ENCODE measurements around the gene MUC20.
"Not testable (repeated sequence)": the region's sequence is repeated elsewhere in the genome, so short reads cannot be mapped to it uniquely, and the experiment has no call there.

The MUC20 gene, protein sequence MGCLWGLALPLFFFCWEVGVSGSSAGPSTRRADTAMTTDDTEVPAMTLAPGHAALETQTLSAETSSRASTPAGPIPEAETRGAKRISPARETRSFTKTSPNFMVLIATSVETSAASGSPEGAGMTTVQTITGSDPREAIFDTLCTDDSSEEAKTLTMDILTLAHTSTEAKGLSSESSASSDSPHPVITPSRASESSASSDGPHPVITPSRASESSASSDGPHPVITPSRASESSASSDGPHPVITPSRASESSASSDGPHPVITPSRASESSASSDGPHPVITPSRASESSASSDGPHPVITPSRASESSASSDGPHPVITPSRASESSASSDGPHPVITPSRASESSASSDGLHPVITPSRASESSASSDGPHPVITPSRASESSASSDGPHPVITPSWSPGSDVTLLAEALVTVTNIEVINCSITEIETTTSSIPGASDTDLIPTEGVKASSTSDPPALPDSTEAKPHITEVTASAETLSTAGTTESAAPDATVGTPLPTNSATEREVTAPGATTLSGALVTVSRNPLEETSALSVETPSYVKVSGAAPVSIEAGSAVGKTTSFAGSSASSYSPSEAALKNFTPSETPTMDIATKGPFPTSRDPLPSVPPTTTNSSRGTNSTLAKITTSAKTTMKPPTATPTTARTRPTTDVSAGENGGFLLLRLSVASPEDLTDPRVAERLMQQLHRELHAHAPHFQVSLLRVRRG

DNA sequence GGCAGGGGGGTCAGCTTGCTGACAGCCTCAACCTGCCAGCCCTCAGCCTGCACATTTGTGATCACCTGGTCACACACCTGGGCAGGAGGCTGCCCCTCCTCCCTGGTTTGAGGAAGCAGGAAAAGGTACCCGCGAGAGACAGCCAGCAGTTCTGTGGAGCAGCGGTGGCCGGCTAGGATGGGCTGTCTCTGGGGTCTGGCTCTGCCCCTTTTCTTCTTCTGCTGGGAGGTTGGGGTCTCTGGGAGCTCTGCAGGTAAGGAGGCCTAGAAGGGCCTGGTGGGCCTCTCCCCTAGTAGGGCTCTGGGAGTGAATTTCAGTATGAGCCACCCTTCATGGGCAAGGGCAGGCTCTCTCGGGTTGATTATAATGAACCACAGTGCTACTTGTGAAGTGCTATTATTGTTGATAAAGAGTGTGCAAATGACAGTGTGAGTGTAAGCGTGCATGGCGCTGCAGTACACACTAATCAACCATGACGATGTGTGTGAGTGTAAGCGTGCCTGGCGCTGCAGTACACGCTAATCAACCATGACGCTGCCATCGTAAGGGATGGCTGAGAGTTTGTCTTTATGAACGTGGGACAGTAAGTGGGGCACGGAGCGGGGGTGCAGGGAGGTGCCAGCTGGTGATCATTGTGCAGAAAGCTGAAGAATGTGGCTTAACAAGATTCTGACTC lies at the start of gene MUC20:
Gene MUC20, plus strand, starts transcription at position 148 of the 676 bp plus-strand sequence. Its CDS starts 30 bp downstream, at position 178.
- not testable (repeated sequence) for DNase-seq

DNA sequence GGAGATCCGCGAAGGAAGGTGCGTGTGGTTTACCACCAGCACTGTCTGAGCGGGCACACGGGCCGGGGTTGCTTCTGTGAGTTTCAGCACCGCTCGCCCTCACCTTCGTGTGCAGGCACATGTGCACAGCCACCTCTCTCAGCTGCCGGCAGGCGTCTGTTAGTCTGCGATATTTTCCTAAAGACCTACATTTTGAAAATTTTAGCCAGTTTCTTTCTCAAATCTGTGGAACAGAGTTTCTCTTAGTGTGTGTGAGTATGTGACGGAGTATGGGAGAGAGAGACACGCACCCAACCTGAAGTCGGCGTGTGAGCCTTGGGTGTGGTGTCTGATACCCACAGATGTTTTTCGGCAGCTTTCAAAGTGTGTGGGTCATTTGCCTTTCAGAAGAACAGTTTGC lies 49.5 kb upstream of the MUC20 start:
- DNase-seq: not testable (repeated sequence)

DNA sequence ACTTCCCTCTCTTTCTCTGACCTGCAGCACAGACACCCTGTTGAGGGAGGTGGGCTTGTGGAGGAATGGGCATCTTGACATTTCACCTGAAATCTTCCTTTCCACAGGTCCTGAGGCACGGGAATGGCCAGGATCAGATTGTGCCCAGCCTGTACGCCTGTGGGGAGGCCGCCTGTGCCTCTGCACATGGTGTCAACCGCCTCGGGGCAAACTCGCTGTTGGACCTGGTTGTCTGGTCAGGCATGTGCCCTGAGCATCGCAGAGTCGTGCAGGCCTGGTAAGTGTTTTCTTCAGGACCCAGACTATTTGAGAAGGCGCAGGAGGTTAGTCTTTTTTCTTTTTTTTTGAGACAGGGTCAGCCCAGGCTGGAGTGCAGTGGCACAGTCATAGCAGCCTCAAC lies 47.1 kb upstream of the MUC20 start:
- DNase-seq: not testable (repeated sequence)

DNA sequence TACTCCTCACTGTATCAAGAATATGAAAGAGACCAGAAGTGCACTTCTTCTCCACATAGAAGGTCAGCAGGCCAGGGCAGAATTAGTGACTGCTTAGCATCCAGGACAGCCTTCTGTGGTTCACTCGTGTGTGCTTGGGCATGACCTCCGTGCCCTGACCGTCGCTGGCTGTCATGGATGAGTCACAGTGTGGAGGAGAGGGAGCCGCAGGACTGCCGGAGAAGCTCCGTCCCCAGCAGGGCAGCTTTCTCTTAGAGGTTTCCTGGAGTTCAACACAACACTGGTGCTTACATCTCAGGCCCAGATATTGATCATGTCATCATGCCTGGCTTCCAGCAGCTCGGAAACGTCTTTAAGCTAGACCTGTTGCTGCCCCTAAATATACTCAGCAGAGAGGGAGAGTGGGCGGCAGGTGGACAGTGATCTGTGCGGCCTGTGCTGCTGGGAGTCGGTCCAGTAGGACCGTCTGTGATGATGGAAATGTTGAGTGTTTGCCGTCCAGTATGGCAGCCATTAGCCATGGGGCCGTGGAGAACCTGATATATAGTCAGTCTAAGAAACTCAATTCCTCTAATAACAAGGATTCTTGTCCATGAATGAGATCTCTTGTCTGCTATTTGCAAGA lies 42.3 kb upstream of the MUC20 start:
- not testable (repeated sequence) for DNase-seq

DNA sequence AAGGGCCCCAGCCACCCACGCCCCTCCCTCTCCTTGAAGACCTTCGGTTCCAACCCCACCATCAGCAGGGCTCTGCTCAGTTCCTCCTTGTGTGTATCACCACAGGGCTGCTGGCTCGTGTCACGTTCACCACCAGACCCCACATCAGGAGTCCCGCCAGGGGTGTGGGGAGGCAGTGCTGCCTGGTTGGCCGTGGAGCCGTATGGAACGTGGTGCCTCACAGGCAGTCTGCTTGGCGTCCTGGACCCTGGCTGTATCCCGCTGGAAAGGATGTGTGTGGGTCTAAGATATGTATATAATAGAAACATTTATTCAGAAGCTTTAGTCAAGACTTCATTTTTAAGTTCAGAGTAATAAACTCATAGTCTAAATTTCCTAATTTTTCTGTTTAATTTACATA lies 40.1 kb upstream of the MUC20 start:
- not testable (repeated sequence) for DNase-seq

DNA sequence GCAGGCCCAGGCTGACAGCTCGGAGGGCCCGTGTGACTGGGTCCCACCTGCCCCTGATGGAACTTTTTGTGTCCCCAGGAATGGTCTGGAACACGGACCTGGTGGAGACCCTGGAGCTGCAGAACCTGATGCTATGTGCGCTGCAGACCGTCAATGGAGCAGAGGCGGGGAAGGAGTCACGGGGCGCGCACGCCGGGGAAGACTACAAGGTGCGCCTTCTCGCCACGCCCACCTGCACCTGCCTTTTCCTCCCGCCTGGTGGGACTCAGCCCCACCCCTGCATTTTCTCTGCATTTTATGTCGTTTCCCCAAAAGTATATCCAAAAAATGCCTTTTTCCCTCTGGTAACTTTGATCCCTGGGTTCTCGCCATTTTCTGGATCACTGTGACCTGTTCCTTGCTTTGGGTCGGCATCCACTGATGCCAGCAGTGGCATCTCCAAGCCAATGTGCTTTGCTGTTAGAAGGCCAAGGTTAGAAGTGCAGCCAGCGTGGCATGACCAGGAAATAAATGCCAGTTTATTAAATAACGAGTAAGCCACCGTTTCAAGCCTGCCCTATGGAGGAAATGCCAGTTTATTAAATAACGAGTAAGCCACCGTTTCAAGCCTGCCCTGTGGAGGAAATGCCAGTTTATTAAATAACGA lies 39.2 kb upstream of the MUC20 start:
- DNase-seq: not testable (repeated sequence)

DNA sequence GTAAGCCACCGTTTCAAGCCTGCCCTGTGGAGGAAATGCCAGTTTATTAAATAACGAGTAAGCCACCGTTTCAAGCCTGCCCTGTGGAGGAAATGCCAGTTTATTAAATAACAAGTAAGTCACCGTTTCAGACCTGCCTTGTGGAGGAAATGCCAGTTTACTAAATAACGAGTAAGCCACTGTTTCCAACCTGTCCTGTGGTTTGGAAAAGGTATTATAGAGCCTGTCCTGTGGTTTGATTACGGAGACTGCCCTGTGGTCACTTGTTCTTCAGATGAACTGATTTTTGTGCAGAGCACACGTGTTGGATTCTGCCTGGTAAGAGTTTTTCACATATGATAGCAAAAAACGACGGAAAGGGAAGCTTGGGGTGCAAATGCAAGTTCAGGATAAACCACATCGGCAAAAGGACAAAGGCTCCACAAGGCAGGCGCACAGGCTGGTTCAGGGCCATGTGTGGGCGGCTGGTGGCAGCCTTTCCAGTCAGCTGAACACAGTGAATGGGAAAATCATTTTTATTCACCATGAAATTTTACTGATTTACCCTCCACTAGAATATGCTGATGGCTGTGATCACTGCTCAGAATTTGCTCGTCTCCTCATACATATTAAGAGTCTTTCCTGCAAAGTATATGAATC lies 38.6 kb upstream of the MUC20 start:
- not testable (repeated sequence) for DNase-seq

DNA sequence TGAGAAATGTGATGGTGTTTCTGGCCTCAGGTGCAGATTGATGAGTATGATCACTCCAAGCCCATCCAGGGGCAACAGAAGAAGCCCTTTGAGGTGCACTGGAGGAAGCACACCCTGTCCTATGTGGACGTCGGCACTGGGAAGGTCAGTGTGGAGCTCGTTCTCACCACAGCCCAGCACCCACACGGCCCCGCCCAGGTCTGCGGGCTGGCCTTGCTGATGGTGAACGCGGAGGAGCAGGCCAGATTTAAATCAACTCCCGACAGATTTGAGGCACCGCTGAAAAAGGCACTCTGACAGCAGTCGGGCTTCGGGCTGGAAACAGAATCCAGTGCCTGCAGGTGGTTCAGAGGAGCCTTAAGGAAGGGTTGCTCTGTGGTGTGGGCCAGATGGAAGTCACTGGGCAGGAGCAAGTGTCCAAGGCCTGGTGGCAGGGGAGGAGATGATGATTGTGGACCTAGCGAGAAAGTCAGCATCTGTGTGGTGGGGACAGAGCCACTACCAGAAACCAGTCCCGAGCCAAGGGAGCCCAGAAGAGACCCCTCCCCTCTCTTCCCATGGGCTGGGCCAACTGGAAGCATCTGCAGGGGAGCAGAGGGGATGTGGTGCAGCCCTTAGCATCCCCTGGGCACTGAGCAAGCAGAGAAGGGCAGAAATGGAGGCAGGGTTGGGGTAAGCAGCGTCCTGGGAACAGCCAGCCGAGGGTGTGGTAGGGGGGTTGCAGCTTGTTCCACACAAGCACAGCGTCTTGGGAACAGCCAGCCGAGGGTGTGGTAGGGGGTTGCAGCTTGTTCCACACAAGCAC lies 36.9 kb upstream of the MUC20 start:
- not testable (repeated sequence) for DNase-seq

DNA sequence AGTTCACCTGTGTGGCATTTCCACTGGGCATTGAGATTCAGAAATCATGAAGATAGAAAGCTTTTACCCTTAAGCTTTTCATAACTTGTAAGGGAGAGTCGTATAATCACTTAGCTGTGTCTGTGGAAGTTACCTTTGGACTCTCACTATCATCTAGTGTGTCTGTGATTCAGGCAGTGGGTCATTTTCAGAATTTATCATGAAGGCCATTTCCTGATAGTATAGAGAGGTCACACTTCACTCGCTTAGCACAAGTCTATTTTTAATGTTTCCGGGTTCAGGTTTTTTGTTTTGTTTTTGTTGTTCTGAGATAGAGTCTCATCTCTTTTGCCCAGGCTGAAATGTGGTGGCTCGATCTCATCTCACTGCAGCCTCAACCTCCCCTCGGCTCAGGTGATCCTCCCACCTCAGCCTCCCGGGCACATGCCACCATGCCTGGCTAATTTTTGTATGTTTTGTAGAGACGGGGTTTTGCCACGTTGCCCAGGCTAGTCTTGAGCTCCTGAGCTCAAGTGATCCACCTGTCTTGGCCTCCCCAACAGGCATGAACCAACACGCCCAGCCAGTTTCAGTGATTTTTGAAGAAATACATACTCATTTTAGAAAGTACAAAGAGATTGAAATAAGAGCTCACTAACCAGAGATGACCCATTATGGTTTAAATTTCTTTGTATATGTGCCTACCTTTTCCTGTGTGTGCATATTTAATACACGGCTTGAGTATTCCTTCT lies 36.1 kb upstream of the MUC20 start:
- not testable (repeated sequence) for DNase-seq

DNA sequence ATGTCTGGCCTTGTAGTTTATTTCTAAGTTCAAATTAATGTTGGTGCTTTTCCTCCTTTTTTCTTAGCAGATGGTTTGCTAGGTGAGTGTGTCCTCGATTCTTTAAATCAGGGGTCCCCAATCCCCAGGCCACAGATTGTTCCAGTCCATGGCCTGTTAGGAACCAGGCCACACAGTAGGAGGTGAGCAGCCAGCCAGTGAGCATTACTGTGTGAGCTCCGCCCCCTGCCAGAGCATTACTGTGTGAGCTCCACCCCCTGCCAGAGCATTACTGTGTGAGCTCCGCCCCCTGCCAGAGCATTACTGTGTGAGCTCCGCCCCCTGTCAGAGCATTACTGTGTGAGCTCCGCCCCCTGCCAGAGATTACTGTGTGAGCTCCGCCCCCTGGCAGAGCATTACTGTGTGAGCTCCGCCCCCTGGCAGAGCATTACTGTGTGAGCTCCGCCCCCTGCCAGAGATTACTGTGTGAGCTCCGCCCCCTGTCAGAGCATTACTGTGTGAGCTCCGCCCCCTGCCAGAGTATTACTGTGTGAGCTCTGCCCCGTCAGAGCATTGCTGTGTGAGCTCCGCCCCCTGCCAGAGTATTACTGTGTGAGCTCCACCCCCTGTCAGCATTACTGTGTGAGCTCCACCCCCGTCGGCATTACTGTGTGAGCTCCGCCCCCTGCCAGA lies 34.1 kb upstream of the MUC20 start:
- not testable (repeated sequence) for DNase-seq

DNA sequence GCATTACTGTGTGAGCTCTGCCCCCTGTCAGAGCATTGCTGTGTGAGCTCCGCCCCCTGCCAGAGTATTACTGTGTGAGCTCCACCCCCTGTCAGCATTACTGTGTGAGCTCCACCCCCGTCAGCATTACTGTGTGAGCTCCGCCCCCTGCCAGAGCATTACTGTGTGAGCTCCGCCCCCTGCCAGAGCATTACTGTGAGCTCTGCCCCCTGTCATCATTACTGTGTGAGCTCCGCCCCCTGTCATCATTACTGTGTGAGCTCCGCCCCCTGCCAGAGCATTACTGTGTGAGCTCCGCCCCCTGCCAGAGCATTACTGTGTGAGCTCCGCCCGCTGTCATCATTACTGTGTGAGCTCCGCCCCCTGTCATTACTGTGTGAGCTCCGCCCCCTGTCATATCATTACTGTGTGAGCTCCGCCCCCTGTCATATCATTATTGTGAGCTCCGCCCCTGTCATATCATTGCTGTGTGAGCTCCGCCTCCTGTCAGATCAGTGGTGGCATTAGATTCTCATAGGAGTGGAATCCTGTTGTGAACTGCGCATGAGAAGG lies 33.5 kb upstream of the MUC20 start:
- not testable (repeated sequence) for DNase-seq

DNA sequence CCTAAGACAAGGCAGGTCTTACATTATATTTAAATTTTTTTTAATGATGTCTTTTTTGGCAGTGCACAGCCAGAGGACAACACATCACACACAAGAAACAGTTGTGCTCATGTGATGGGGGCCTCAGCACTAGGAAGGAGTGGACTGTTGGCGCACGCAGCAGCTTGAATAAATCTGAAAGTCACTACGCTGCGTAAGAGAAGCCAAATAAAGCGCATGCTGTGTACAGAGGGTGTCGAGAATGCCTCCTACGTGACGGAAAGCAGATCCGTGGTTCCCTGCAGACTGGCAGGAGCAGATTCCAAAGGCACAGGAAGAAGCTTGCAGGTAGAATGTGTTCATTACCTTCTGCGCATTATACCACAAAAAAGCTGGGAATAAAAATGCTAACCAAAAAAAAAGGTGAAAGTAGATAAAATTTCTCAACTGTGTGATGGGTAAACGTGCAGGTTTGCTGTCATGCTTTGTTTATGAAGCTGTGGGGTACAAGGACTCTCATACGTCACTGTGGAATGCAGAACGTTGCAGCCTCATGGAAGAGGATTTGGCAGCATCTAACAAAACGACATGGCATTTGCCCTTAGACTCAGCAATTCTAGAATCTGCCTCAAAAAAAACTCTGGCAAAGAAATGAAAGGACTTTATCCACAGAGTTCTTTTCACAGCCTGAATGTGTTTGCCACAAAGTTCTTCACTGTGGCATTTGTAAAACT lies 32.2 kb upstream of the MUC20 start:
- not testable (repeated sequence) for DNase-seq

DNA sequence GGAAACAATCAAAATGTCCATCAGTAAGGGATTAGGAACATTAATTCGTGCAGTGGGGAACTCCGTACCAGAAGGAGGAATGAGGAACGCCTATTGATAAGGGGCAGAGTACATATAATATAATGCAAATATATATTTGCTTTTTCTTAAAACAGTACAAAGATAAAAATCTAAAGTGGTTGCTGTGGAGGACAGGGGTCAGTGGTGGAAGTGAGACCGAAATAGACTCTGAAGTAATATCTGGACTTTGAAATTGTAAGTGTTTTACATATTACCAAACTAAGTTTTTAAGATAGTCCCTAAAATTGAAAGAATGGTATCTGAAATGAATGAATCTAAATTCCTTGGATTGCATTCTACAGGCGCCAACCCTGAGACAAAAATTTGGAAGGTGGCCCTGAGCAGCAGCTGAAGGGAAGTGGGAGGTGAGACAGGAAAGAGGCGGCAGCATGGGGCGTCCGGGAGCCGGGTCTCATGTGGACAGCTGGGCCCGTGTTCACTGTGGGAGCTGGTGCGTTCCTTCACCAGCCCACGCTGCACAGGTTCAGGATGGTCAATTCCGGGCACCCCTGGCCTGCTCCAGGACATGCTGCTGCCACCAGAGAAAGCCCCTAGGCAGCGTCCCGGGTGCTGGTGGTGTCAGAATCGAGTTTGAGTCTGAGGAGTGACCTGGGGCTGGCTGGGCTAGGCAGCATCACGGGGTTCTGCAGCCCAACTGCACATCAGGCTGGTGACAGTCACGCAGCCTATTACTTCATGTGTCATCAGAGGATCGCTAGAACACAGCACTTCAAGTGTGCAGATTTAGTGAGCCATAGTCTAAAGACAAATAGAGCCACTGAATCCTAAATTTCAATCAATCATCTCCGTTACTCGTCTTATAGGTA lies 31.4 kb upstream of the MUC20 start:
- not testable (repeated sequence) for DNase-seq

DNA sequence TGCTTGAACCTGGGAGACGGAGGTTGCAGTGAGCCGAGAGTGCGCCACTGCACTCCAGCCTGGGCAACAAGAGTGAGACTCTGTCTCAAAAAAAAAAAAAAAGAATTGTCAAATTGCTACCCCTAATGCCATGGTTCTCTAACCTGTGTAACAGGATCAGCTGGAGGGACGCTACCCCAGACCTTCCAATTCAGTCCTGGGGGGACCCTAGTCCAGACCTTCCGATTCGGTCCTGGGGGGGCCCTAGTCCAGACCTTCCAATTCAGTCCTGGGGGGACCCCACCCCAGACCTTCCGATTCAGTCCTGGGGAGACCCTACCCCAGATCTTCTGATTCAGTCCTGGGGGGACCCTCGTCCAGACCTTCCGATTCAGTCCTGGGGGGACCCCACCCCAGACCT lies 29.8 kb upstream of the MUC20 start:
- DNase-seq: no peak

DNA sequence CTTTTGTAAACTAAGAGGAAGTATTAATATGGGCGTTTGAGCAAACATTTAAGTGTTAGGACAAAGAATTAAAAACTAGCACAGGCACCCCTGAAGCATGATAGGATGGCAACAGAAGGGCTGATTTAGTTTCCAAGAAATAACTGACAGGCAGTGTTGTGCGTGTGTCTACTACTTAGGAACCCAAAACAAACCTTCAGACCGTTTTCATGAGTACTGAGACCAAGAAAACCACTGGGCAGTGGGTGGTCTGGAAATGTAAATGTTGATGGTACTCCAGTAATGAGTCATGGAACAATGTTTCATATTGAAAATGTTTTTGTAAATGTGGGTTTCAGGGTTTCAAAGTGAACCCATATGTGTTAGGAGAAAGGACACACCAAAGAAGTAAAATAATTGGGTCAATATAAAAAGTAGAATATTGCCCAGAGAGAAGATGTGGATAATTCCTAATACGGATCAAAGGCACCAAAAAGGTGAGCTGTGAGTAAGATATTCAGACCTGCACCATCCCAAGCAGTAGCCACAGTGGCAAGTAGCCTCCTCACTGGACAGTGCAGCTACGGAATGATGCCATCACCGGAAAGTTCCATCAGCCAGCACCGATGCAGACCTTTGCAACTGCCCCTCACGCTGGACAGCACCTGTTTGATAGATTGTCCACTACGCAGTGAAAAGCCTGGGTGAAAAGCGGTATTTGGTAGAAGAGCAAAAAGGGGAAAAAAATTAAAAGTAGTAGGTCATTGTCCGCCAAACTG lies 29.0 kb upstream of the MUC20 start:
- not testable (repeated sequence) for DNase-seq

DNA sequence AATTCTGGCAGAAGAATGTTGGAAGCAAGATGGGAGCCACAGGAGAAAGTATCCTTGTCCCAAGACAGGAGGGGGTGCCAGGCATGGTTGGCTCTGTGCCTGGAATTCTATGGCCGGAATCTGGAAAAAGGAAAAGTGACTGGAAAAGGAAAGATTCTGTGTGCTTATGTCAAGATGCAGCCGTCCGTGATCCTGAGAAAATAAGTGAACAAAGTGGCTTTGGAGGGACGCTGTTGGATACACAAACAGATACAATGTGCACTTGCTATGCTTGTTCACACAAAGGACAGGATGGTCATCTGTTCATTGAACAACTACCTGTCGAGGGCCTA lies 28.5 kb upstream of the MUC20 start:
- no peak for DNase-seq

DNA sequence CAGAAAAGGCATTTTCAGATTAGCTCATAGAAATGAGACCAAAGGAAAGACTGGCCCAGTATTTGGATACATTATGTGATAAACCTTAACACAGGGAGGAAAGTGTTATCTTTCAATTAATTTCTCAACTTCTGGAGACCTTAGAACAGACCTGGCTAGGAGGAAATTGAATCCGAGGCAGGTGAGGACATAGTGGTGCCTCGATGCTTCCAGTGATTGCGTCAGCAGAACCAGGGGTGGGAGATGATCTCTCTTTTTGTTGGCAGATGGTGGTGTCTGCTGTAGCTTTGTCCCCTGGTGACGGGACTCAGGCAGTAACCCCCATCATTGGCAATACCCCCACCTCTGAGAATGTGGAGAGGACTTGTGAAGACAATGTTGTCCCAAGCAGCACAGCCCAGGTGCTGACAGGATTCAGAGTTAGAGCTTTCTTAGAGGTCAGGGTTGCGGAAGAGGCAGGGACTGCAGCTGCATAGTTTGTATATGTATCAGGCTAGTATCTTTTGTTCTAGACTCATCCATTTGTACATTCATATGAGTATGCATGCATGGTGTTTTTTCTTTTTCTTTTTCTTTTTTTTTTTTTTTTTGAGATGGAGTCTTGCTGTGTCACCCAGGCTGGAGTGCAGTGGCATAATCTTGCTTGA lies 27.9 kb upstream of the MUC20 start:
- DNase-seq: no peak

All from NCI-H1436 (cell line).